NCI-H2227 treated with DMSO at 0.1 percent for 48 hours (cell line): ENCODE results near the gene IL1R1.
"Not testable (repeated sequence)": the region's sequence is repeated elsewhere in the genome, so short reads cannot be mapped to it uniquely, and the experiment has no call there.

Source experiments
- DNase-seq: peaks from one replicate; lab custom pipeline; 2025; lab: John Stamatoyannopoulos, UW

Gene IL1R1

GRCh38 chr2:102110596-102111334, 31.8 kb upstream of the IL1R1 start:
- DNase-seq: no peak

- no peak for DNase-seq
Observed at GRCh38 chr2:102111823-102112222, 30.7 kb upstream of the IL1R1 start.

GRCh38 chr2:102112271-102112670, 30.3 kb upstream of the IL1R1 start:
- no peak for DNase-seq

GRCh38 chr2:102112692-102113665, 29.6 kb upstream of the IL1R1 start:
- DNase-seq: no peak

- no peak for DNase-seq
Observed at GRCh38 chr2:102114290-102114721, 28.2 kb upstream of the IL1R1 start.

GRCh38 chr2:102114851-102115497, 27.6 kb upstream of the IL1R1 start:
- no peak for DNase-seq

- DNase-seq: no peak
Observed at GRCh38 chr2:102116630-102117471, 25.7 kb upstream of the IL1R1 start.

- DNase-seq: no peak
Observed at GRCh38 chr2:102117472-102117858, 25.1 kb upstream of the IL1R1 start.

- no peak for DNase-seq
Observed at GRCh38 chr2:102119255-102119654, 23.3 kb upstream of the IL1R1 start.

GRCh38 chr2:102120261-102120660, 22.3 kb upstream of the IL1R1 start:
- DNase-seq: no peak

- DNase-seq: no peak
Observed at GRCh38 chr2:102120701-102121159, 21.8 kb upstream of the IL1R1 start.

GRCh38 chr2:102122115-102122514, 20.4 kb upstream of the IL1R1 start:
- no peak for DNase-seq

GRCh38 chr2:102122909-102123308, 19.6 kb upstream of the IL1R1 start:
- DNase-seq: no peak

GRCh38 chr2:102124421-102124820, 18.1 kb upstream of the IL1R1 start:
- DNase-seq: not testable (repeated sequence)

- DNase-seq: no peak
Observed at GRCh38 chr2:102126169-102126568, 16.4 kb upstream of the IL1R1 start.

- DNase-seq: no peak
Observed at GRCh38 chr2:102126660-102127059, 15.9 kb upstream of the IL1R1 start.

GRCh38 chr2:102129082-102129481, 13.5 kb upstream of the IL1R1 start:
- DNase-seq: no peak

- no peak for DNase-seq
Observed at GRCh38 chr2:102129951-102130646, 12.4 kb upstream of the IL1R1 start.

GRCh38 chr2:102130647-102130991, 11.9 kb upstream of the IL1R1 start:
- no peak for DNase-seq

GRCh38 chr2:102131564-102131963, 11.0 kb upstream of the IL1R1 start:
- no peak for DNase-seq

- no peak for DNase-seq
Observed at GRCh38 chr2:102137138-102137537, 5.4 kb upstream of the IL1R1 start.
